GM18907 (cell line): ENCODE data around the gene PLCB3.
A peak's percentile ranks its signal among the peaks of the same experiment; 100 is the strongest.

Source experiments
- ATAC-seq: cut with Tn5 transposase; IDR thresholded peaks from one replicate; pipeline ENCODE4 v1.9.1; 2021; ENCODE audit warnings: mild to moderate bottlenecking, moderate library complexity; ENCODE audit not compliant: unreplicated experiment

PLCB3 gene

GRCh38 chr11:64285885-64286800 is 34.8 kb downstream of the PLCB3 start:
- ATAC-seq = peak; percentile 8

GRCh38 chr11:64286801-64287159 is 35.5 kb downstream of the PLCB3 start:
- ATAC-seq = no peak

- ATAC-seq = no peak
Measured at GRCh38 chr11:64287676-64288352, 36.5 kb downstream of the PLCB3 start.

GRCh38 chr11:64288353-64288750 is 37.0 kb downstream of the PLCB3 start:
- no peak for ATAC-seq

- no peak for ATAC-seq
Measured at GRCh38 chr11:64289002-64289564, 37.8 kb downstream of the PLCB3 start.

- no peak for ATAC-seq
Measured at GRCh38 chr11:64290352-64291261, 39.3 kb downstream of the PLCB3 start.

- no peak for ATAC-seq
Measured at GRCh38 chr11:64291262-64291751, 40.0 kb downstream of the PLCB3 start, which contains the start of gene KCNK4. Gene KCNK4 (plus strand): TSS chr11:64291302. CDS start chr11:64293019, 1,717 bp downstream.

- ATAC-seq = no peak
Measured at GRCh38 chr11:64291752-64292459, 40.6 kb downstream of the PLCB3 start.

- no peak for ATAC-seq
Measured at GRCh38 chr11:64292460-64293254, 41.3 kb downstream of the PLCB3 start.

- no peak for ATAC-seq
Measured at GRCh38 chr11:64294774-64295173, 43.4 kb downstream of the PLCB3 start.

GRCh38 chr11:64295760-64296159 is 44.4 kb downstream of the PLCB3 start:
- no peak for ATAC-seq

GRCh38 chr11:64296236-64296635 is 44.9 kb downstream of the PLCB3 start:
- no peak for ATAC-seq

- ATAC-seq = no peak
Measured at GRCh38 chr11:64296830-64297698, 45.7 kb downstream of the PLCB3 start.

GRCh38 chr11:64297699-64298358 is 46.5 kb downstream of the PLCB3 start:
- no peak for ATAC-seq

GRCh38 chr11:64298966-64299846 is 47.9 kb downstream of the PLCB3 start:
- no peak for ATAC-seq

- ATAC-seq = no peak
Measured at GRCh38 chr11:64299847-64300648, 48.7 kb downstream of the PLCB3 start, which contains the start of gene CATSPERZ. Gene CATSPERZ (plus strand): TSS chr11:64300358. CDS start chr11:64300411, 53 bp downstream.
